WTC11 (cell line): ENCODE results near the gene ETDA. TPM values are rescaled to one million over a fixed set of nuclear protein-coding genes. Genes with fewer than 3 reads are reported as not detected.

Source experiments
- ATAC-seq: fragments of 200-7000 bp; cut with Tn5 transposase; 2 replicates; pipeline ENCODE4 v1.10.0; 2021; ENCODE audit warnings: mild to moderate bottlenecking, moderate library complexity
- CTCF ChIA-PET: fragments of 300-600 bp; sonication (Branson Sonifier 250); formaldehyde crosslinking; loops from one replicate; lab custom pipeline; 2021; ENCODE audit warnings: antibody characterized with exemption; lab: Charles Lee
- POLR2A ChIA-PET: fragments of 350-600 bp; sonication (Branson Sonifier 250); formaldehyde crosslinking; loops from one replicate; lab custom pipeline; 2021; ENCODE audit warnings: antibody characterized with exemption; lab: Charles Lee
- DNase-seq: peaks from one replicate; pipeline ENCODE4 v3.0.0; 2021; ENCODE audit warnings: low spot score
- H3K27ac Mint-ChIP-seq: 2 replicates; pipeline ENCODE4 v1.8.0; 2021; ENCODE audit warnings: mixed read lengths
- H3K27me3 Mint-ChIP-seq: 2 replicates; pipeline ENCODE4 v1.8.0; 2021; ENCODE audit warnings: low read depth, mild to moderate bottlenecking, moderate library complexity, mixed read lengths
- H3K36me3 Mint-ChIP-seq: 2 replicates; pipeline ENCODE4 v1.8.0; 2021; ENCODE audit warnings: mixed read lengths
- H3K4me1 Mint-ChIP-seq: 2 replicates; pipeline ENCODE4 v1.8.0; 2022; ENCODE audit warnings: mixed read lengths
- H3K4me3 Mint-ChIP-seq: 2 replicates; pipeline ENCODE4 v1.8.0; 2021; ENCODE audit warnings: mild to moderate bottlenecking, moderate library complexity, mixed read lengths
- H3K9me3 Mint-ChIP-seq: 2 replicates; pipeline ENCODE4 v1.8.0; 2021; ENCODE audit warnings: mixed read lengths
- ATF3 ChIP-seq: sonication (generic); formaldehyde crosslinking; conservative IDR thresholded peaks from 2 replicates; pipeline ENCODE4 v1.8.1; 2022; ENCODE audit warnings: mild to moderate bottlenecking, missing genetic modification reagents
- FOXJ3 ChIP-seq: sonication (generic); formaldehyde crosslinking; IDR thresholded peaks from 2 replicates; pipeline ENCODE4 v1.9.0; 2021; ENCODE audit warnings: missing genetic modification reagents, mild to moderate bottlenecking, borderline replicate concordance
- GABPB1 ChIP-seq: sonication (generic); formaldehyde crosslinking; IDR thresholded peaks from 2 replicates; pipeline ENCODE4 v1.8.1; 2023; ENCODE audit warnings: mild to moderate bottlenecking, missing genetic modification reagents
- HMGA2 ChIP-seq: fragments of 250-450 bp; sonication (Bioruptor Pico); IDR thresholded peaks from 2 replicates; pipeline ENCODE4 v1.4.0; 2021; ENCODE audit warnings: mild to moderate bottlenecking, moderate library complexity
- JAZF1 ChIP-seq: fragments of 250-450 bp; sonication (Bioruptor Pico); IDR thresholded peaks from 2 replicates; pipeline ENCODE4 v1.9.0; 2021; ENCODE audit warnings: moderate library complexity, mild to moderate bottlenecking, inconsistent platforms
- JUN ChIP-seq: sonication (generic); formaldehyde crosslinking; IDR thresholded peaks from 2 replicates; pipeline ENCODE4 v1.8.0; 2023; ENCODE audit warnings: mild to moderate bottlenecking, missing genetic modification reagents
- NFYB ChIP-seq: sonication (generic); formaldehyde crosslinking; conservative IDR thresholded peaks from 2 replicates; pipeline ENCODE4 v1.8.0; 2022; ENCODE audit warnings: low read depth, missing genetic modification reagents
- NR2C2 ChIP-seq: sonication (generic); formaldehyde crosslinking; IDR thresholded peaks from 2 replicates; pipeline ENCODE4 v1.8.0; 2022; ENCODE audit warnings: mild to moderate bottlenecking, missing genetic modification reagents
- SMAD4 ChIP-seq: sonication (generic); formaldehyde crosslinking; IDR thresholded peaks from 2 replicates; pipeline ENCODE4 v1.8.0; 2022; ENCODE audit warnings: mild to moderate bottlenecking, missing genetic modification reagents
- TCF7 ChIP-seq: sonication (generic); formaldehyde crosslinking; IDR thresholded peaks from 2 replicates; pipeline ENCODE4 v1.8.0; 2022; ENCODE audit warnings: mild to moderate bottlenecking, low read depth, missing genetic modification reagents, moderate library complexity
- ZNF396 ChIP-seq: fragments of 250-450 bp; sonication (Bioruptor Pico); IDR thresholded peaks from 2 replicates; pipeline ENCODE4 v1.8.0; 2021; ENCODE audit warnings: mild to moderate bottlenecking, moderate library complexity, borderline replicate concordance
- ZNF671 ChIP-seq: fragments of 250-450 bp; sonication (Bioruptor Pico); IDR thresholded peaks from 2 replicates; pipeline ENCODE4 v1.8.0; 2021; ENCODE audit warnings: mild to moderate bottlenecking
- total RNA-seq: library from RNA; stranded (reverse); gene quantifications from 3 replicates; pipeline ENCODE4 v1.2.3, GENCODE V29; 2021
- TF ChIP-seq, protein P1 (sequence below): sonication (generic); formaldehyde crosslinking; IDR thresholded peaks from 2 replicates; pipeline ENCODE4 v1.8.0; 2023; ENCODE audit warnings: missing genetic modification reagents, mild to moderate bottlenecking, borderline replicate concordance
- TF ChIP-seq, protein P2 (sequence below): fragments of 200-600 bp; IDR thresholded peaks from 2 replicates; pipeline ENCODE4 v1.8.0; 2022; ENCODE audit warnings: antibody characterized with exemption
- TF ChIP-seq, protein P3 (sequence below): sonication (generic); formaldehyde crosslinking; IDR thresholded peaks from 2 replicates; pipeline ENCODE4 v1.8.1; 2023; ENCODE audit warnings: mild to moderate bottlenecking, missing genetic modification reagents, borderline replicate concordance

Gene ETDA
- total RNA-seq, 1 experiment from 2014 or later: not detected

DNA sequence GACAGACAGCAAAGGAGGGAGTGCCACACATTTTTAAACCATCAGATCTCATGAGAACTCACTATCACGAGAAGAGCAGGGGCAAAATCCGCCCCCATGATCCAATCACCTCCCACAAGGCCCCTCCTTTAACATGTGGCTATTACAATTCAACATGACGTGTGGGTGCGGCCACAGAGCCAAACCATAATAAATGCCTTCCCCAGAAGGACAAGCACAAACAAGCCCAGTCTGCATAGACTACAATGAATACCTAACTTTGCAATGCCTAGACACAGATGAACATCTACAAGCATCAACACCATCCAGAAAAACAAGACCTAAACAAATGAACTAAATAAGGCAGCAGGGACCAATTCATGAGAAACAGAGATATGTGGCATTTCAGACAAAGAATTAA is 12.3 kb downstream of the ETDA start (continued):
- TF ChIP-seq, protein P1, sequence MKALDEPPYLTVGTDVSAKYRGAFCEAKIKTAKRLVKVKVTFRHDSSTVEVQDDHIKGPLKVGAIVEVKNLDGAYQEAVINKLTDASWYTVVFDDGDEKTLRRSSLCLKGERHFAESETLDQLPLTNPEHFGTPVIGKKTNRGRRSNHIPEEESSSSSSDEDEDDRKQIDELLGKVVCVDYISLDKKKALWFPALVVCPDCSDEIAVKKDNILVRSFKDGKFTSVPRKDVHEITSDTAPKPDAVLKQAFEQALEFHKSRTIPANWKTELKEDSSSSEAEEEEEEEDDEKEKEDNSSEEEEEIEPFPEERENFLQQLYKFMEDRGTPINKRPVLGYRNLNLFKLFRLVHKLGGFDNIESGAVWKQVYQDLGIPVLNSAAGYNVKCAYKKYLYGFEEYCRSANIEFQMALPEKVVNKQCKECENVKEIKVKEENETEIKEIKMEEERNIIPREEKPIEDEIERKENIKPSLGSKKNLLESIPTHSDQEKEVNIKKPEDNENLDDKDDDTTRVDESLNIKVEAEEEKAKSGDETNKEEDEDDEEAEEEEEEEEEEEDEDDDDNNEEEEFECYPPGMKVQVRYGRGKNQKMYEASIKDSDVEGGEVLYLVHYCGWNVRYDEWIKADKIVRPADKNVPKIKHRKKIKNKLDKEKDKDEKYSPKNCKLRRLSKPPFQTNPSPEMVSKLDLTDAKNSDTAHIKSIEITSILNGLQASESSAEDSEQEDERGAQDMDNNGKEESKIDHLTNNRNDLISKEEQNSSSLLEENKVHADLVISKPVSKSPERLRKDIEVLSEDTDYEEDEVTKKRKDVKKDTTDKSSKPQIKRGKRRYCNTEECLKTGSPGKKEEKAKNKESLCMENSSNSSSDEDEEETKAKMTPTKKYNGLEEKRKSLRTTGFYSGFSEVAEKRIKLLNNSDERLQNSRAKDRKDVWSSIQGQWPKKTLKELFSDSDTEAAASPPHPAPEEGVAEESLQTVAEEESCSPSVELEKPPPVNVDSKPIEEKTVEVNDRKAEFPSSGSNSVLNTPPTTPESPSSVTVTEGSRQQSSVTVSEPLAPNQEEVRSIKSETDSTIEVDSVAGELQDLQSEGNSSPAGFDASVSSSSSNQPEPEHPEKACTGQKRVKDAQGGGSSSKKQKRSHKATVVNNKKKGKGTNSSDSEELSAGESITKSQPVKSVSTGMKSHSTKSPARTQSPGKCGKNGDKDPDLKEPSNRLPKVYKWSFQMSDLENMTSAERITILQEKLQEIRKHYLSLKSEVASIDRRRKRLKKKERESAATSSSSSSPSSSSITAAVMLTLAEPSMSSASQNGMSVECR (CRISPR knock-in tag): no peak
- TF ChIP-seq TCF7 (CRISPR knock-in tag) (no peak), ZNF671 (CRISPR knock-in tag) (no peak), JAZF1 (CRISPR knock-in tag) (no peak), ATF3 (CRISPR knock-in tag) (no peak), HMGA2 (CRISPR knock-in tag) (no peak)

DNA sequence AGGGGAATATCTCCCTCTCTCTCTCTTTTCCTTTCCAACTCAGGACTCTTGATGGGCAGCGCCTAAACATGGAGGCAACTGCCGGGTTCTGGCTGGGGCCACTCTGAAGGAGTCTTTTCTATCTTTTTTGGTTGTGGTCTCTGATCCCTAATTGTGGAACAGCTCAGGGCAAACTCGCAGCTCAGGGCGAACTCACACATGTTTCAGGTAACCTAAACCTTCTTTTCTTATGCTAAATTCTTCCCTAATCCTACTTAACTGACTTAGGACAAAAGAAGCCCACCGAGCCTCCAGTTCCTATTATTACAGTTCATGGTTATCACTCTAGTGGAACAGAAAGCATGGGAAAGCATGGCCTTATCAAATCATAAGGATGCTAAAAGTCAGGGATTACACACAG is 21.3 kb downstream of the ETDA start:
- TF ChIP-seq NFYB: no peak
- no peak for TF ChIP-seq SMAD4 (CRISPR knock-in tag)
- TF ChIP-seq GABPB1: no peak
- TF ChIP-seq, protein P2, sequence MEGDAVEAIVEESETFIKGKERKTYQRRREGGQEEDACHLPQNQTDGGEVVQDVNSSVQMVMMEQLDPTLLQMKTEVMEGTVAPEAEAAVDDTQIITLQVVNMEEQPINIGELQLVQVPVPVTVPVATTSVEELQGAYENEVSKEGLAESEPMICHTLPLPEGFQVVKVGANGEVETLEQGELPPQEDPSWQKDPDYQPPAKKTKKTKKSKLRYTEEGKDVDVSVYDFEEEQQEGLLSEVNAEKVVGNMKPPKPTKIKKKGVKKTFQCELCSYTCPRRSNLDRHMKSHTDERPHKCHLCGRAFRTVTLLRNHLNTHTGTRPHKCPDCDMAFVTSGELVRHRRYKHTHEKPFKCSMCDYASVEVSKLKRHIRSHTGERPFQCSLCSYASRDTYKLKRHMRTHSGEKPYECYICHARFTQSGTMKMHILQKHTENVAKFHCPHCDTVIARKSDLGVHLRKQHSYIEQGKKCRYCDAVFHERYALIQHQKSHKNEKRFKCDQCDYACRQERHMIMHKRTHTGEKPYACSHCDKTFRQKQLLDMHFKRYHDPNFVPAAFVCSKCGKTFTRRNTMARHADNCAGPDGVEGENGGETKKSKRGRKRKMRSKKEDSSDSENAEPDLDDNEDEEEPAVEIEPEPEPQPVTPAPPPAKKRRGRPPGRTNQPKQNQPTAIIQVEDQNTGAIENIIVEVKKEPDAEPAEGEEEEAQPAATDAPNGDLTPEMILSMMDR: no peak
- TF ChIP-seq, all 79 proteins: peak for 0
- DNase-seq (no peak), ATAC-seq (peak; percentile 77)
- Mint-ChIP-seq H3K4me3 (peak overlapping the region; percentile 31), H3K9me3 (peaks cover 25% of the 10 kb centered on the region), H3K27me3 (no peaks in the 10 kb centered on the region), H3K4me1 (peaks cover 25% of the 10 kb centered on the region), H3K36me3 (peaks cover 12% of the 10 kb centered on the region; the same call in 1 of the 2 replicates), H3K27ac (peak overlapping the region; percentile 91)
- ChIA-PET POLR2A (no interaction called here), CTCF (no interaction called here)

DNA sequence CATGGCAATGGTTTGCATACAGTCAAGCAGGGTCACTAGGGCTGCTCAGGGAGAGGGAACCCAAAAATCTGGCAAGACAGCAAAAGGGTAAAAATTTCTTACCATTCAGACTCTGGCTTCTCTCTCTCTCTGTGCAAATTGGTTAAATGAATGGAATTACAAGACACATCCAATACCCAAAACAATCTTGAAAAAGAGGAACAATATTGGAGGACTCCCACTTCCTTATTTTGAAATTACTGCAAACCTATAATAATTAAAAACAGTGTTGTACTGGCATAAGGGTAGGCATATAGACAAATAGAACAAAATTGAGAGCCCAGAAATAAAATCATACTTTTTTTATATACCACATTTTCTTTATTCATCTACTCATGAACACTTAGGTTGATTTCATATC is 24.1 kb downstream of the ETDA start:
- no peak for DNase-seq
- no peak overlapping the region for H3K27ac Mint-ChIP-seq
- H3K9me3 Mint-ChIP-seq: peaks cover 39% of the 10 kb centered on the region
- ChIA-PET POLR2A (no interaction called here), CTCF (no interaction called here)
- no peak for ATAC-seq
- peaks cover 25% of the 10 kb centered on the region for H3K4me1 Mint-ChIP-seq
- peaks cover 2% of the 10 kb centered on the region for H3K27me3 Mint-ChIP-seq
- TF ChIP-seq JUN (CRISPR knock-in tag) (no peak), NR2C2 (CRISPR knock-in tag) (no peak), ZNF396 (CRISPR knock-in tag) (no peak), FOXJ3 (no peak)
- TF ChIP-seq, protein P3, sequence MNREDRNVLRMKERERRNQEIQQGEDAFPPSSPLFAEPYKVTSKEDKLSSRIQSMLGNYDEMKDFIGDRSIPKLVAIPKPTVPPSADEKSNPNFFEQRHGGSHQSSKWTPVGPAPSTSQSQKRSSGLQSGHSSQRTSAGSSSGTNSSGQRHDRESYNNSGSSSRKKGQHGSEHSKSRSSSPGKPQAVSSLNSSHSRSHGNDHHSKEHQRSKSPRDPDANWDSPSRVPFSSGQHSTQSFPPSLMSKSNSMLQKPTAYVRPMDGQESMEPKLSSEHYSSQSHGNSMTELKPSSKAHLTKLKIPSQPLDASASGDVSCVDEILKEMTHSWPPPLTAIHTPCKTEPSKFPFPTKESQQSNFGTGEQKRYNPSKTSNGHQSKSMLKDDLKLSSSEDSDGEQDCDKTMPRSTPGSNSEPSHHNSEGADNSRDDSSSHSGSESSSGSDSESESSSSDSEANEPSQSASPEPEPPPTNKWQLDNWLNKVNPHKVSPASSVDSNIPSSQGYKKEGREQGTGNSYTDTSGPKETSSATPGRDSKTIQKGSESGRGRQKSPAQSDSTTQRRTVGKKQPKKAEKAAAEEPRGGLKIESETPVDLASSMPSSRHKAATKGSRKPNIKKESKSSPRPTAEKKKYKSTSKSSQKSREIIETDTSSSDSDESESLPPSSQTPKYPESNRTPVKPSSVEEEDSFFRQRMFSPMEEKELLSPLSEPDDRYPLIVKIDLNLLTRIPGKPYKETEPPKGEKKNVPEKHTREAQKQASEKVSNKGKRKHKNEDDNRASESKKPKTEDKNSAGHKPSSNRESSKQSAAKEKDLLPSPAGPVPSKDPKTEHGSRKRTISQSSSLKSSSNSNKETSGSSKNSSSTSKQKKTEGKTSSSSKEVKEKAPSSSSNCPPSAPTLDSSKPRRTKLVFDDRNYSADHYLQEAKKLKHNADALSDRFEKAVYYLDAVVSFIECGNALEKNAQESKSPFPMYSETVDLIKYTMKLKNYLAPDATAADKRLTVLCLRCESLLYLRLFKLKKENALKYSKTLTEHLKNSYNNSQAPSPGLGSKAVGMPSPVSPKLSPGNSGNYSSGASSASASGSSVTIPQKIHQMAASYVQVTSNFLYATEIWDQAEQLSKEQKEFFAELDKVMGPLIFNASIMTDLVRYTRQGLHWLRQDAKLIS (CRISPR knock-in tag): no peak
- no peak overlapping the region for H3K4me3 Mint-ChIP-seq
- H3K36me3 Mint-ChIP-seq: peaks cover 23% of the 10 kb centered on the region
